IMR-90 (cell line): ENCODE data around the gene FZD4. TPM values are rescaled to one million over a fixed set of nuclear protein-coding genes. Genes with fewer than 3 reads are reported as not detected.
A peak's percentile ranks its signal among the peaks of the same experiment; 100 is the strongest.

Experiments
- ATAC-seq: fragments of 200-7000 bp; cut with Tn5 transposase; 2 replicates; pipeline ENCODE4 v1.9.1; 2020; ENCODE audit warnings: low read depth, mild to moderate bottlenecking, moderate library complexity
- BruUV-seq: library from RNA; stranded (reverse); fragments of 400-500 nt; replicated peaks from 2 replicates; lab custom pipeline; 2021; lab: Mats Ljungman, UMichigan
- CTCF ChIA-PET: fragments of 300-600 bp; formaldehyde crosslinking; extraction: SDS; loops from one replicate; lab custom pipeline; 2021; ENCODE audit warnings: antibody characterized with exemption; lab: Yijun Ruan, JAX
- POLR2A ChIA-PET: fragments of 300-600 bp; sonication (Branson Sonifier 250); formaldehyde crosslinking; loops from one replicate; lab custom pipeline; 2022; ENCODE audit warnings: antibody characterized with exemption; ENCODE audit not compliant: unreplicated experiment; lab: Charles Lee
- DNase-seq: peaks from one replicate; pipeline ENCODE4 v3.0.0; 2013
- H2AFZ ChIP-seq: replicated peaks from 2 replicates; pipeline ENCODE3; 2013; ENCODE audit warnings: low read length, mild to moderate bottlenecking; ENCODE audit not compliant: poor library complexity
- H2AK5ac ChIP-seq: 2 replicates; pipeline ENCODE4 v1.6.1; 2013; ENCODE audit warnings: low read depth, low read length, inconsistent platforms
- H2AK9ac ChIP-seq: replicated peaks from 2 replicates; pipeline ENCODE3; 2013; ENCODE audit warnings: mild to moderate bottlenecking, low read depth, low read length, moderate library complexity; ENCODE audit not compliant: poor library complexity
- H2BK120ac ChIP-seq: 2 replicates; pipeline ENCODE4 v1.6.1; 2013; ENCODE audit warnings: low read depth, low read length, inconsistent platforms
- H2BK15ac ChIP-seq: 3 replicates; pipeline ENCODE4 v1.6.1; 2013; ENCODE audit warnings: low read depth, low read length, inconsistent platforms
- H2BK20ac ChIP-seq: 2 replicates; pipeline ENCODE4 v1.6.1; 2013; ENCODE audit warnings: low read depth, mild to moderate bottlenecking, inconsistent platforms, low read length, moderate library complexity
- H2BK5ac ChIP-seq: 2 replicates; pipeline ENCODE4 v1.6.1; 2013; ENCODE audit warnings: mild to moderate bottlenecking, low read depth, low read length, inconsistent platforms; ENCODE audit not compliant: poor library complexity, severe bottlenecking
- H3K14ac ChIP-seq: replicated peaks from 2 replicates; pipeline ENCODE4 v1.6.1; 2013; ENCODE audit warnings: low read depth, low read length, inconsistent platforms
- H3K18ac ChIP-seq: 2 replicates; pipeline ENCODE4 v1.6.1; 2013; ENCODE audit warnings: low read depth, low read length, control low read depth
- H3K23ac ChIP-seq: 2 replicates; pipeline ENCODE4 v1.6.1; 2013; ENCODE audit warnings: low read depth, low read length, inconsistent platforms
- H3K27ac ChIP-seq: 2 replicates; pipeline ENCODE4 v1.5.1; 2013; ENCODE audit warnings: mild to moderate bottlenecking, control low read depth, low read length; ENCODE audit not compliant: insufficient read depth
- H3K27me3 ChIP-seq: 2 replicates; pipeline ENCODE4 v1.6.1; 2013; ENCODE audit warnings: low read length; ENCODE audit not compliant: control insufficient read depth, insufficient read depth
- H3K36me3 ChIP-seq: 2 replicates; pipeline ENCODE4 v1.6.1; 2013; ENCODE audit warnings: low read length, mixed read lengths; ENCODE audit not compliant: control insufficient read depth, insufficient read depth
- H3K4ac ChIP-seq: 2 replicates; pipeline ENCODE4 v1.6.1; 2013; ENCODE audit warnings: low read depth, low read length, inconsistent platforms
- H3K4me1 ChIP-seq: 2 replicates; pipeline ENCODE4 v1.6.1; 2013; ENCODE audit warnings: low read length, mixed read lengths; ENCODE audit not compliant: control insufficient read depth, insufficient read depth
- H3K4me2 ChIP-seq: 2 replicates; pipeline ENCODE4 v1.6.1; 2013; ENCODE audit warnings: low read depth, mild to moderate bottlenecking, control low read depth, low read length, moderate library complexity
- H3K4me3 ChIP-seq: 2 replicates; pipeline ENCODE4 v1.5.1; 2013; ENCODE audit warnings: low read depth, mild to moderate bottlenecking, control low read depth, low read length, moderate library complexity; ENCODE audit not compliant: insufficient read depth
- H3K56ac ChIP-seq: 2 replicates; pipeline ENCODE4 v1.6.1; 2013; ENCODE audit warnings: low read length, inconsistent platforms; ENCODE audit not compliant: insufficient read depth; ENCODE audit errors: extremely low read depth
- H3K79me1 ChIP-seq, 2 experiments: 2 replicates each; pipeline ENCODE4 v1.6.1; 2013; ENCODE audit warnings: low read length in 2 of 2, inconsistent platforms in 1 of 2, low read depth in 1 of 2
- H3K9ac ChIP-seq: 2 replicates; pipeline ENCODE4 v1.6.1; 2013; ENCODE audit warnings: low read depth, low read length, control low read depth
- H3K9me1 ChIP-seq: 2 replicates; pipeline ENCODE4 v1.6.1; 2013; ENCODE audit warnings: low read length, inconsistent platforms; ENCODE audit not compliant: insufficient read depth
- H3K9me3 ChIP-seq: 2 replicates; pipeline ENCODE4 v1.6.1; 2013; ENCODE audit warnings: low read length; ENCODE audit not compliant: control insufficient read depth, insufficient read depth
- H4K20me1 ChIP-seq: 2 replicates; pipeline ENCODE4 v1.6.1; 2013; ENCODE audit warnings: low read length, inconsistent platforms; ENCODE audit not compliant: insufficient read depth
- H4K5ac ChIP-seq: 2 replicates; pipeline ENCODE4 v1.6.1; 2013; ENCODE audit warnings: mild to moderate bottlenecking, low read depth, low read length, control low read depth
- H4K8ac ChIP-seq, 2 experiments: 2 replicates each; pipeline ENCODE4 v1.6.1; 2013; ENCODE audit warnings: low read depth in 2 of 2, low read length in 2 of 2, control low read depth in 1 of 2, inconsistent platforms in 1 of 2
- H4K91ac ChIP-seq: 2 replicates; pipeline ENCODE4 v1.6.1; 2013; ENCODE audit warnings: low read depth, low read length, inconsistent platforms; ENCODE audit not compliant: insufficient read depth
- CEBPB ChIP-seq: IDR thresholded peaks from 2 replicates; pipeline ENCODE4 v1.6.1; 2012; ENCODE audit warnings: low read depth, low read length, improper control_type of control experiment
- NFE2L2 ChIP-seq: fragments of 150-350 bp; IDR thresholded peaks from 2 replicates; pipeline ENCODE4 v1.6.1; 2016; ENCODE audit warnings: low read depth, mild to moderate bottlenecking, low read length
- WGBS, 2 experiments: methylation state at CpG; one replicate each; pipeline versions ENCODE4 v1.1.5 to v1.1.7; 2013; ENCODE audit warnings: missing lambda C conversion rate in 2 of 2; ENCODE audit not compliant: insufficient read length in 1 of 2; ENCODE audit errors: extremely low coverage in 2 of 2; 5-methylcytosine and 5-hydroxymethylcytosine counted together
- dilution Hi-C: fragments of 300-500 bp; cut with HindIII; formaldehyde crosslinking; loops from one replicate; pipeline ENCODE4 v1.14.3; 2018; ENCODE audit warnings: low sequenced_read_pairs; ENCODE audit not compliant: unreplicated experiment
- in situ Hi-C: fragments of 300-500 bp; cut with MboI; formaldehyde crosslinking; loops from 3 replicates; pipeline ENCODE4 v1.14.3; 2019; ENCODE audit warnings: low sequenced_read_pairs, inconsistent platforms, mixed read lengths
- intact Hi-C: fragments of 100-400 bp; cut with micrococcal nuclease; formaldehyde crosslinking; loops from 2 replicates; pipeline ENCODE4 v1.10.0; 2022
- polyA plus RNA-seq, 3 experiments: library from polyadenylated mRNA; depleted of rRNA; stranded (reverse); fragments of >200 nt; gene quantifications; 2 replicates each; pipeline ENCODE4 v1.2.3, GENCODE V29; 2012; ENCODE audit warnings: low replicate concordance in 1 of 3
- total RNA-seq: library from RNA; depleted of rRNA; stranded (reverse); fragments of >200 nt; gene quantifications from 2 replicates; pipeline ENCODE4 v1.2.3, GENCODE V29; 2012

The FZD4 gene
- total and polyA plus RNA-seq, 2 of the 4 experiments (the other 2 are of a cell fraction) = 3.7 to 7.7 TPM

GRCh38 chr11:86999859-87000753 is 44.9 kb upstream of the FZD4 start:
- Histone ChIP-seq H2BK15ac (no peak overlapping the region), H2BK120ac (no peak overlapping the region), H3K27ac (no peak overlapping the region), H3K27me3 (no peaks in the 10 kb centered on the region; the same call in 1 of the 2 replicates), H4K8ac (no peak overlapping the region), H3K79me1 (no peaks in the 10 kb centered on the region), H2AK5ac (no peak overlapping the region), H3K4me3 (no peak overlapping the region), H4K5ac (no peak overlapping the region), H3K23ac (no peak overlapping the region), H3K9me3 (no peaks in the 10 kb centered on the region), H2BK5ac (no peak overlapping the region), H2BK20ac (no peak overlapping the region), H3K4ac (no peak overlapping the region), H2AFZ (no peak overlapping the region), H3K9me1 (no peaks in the 10 kb centered on the region), H3K9ac (no peak overlapping the region), H3K4me1 (peaks cover 2% of the 10 kb centered on the region; the same call in 1 of the 2 replicates), H3K56ac (no peak overlapping the region), H3K4me2 (no peak overlapping the region), H3K18ac (no peak overlapping the region), H2AK9ac (no peak overlapping the region), H4K20me1 (no peaks in the 10 kb centered on the region), H3K36me3 (no peaks in the 10 kb centered on the region), H4K91ac (no peak overlapping the region), H3K14ac (no peak overlapping the region)
- intact Hi-C loops = no loop called here
- WGBS, 2 experiments = 70% methylated on average over 2 of the region's 5 CpGs; no CpG with 5 or more reads in 1 of the 2 experiments
- ChIA-PET POLR2A (no interaction called here), CTCF (no interaction called here)
- in situ Hi-C loops = no loop called here
- TF ChIP-seq NFE2L2 (no peak), CEBPB (no peak)
- dilution Hi-C loops = no loop called here
- DNase-seq (peak; percentile 10), ATAC-seq (peak; percentile 76)
- BruUV-seq = no TSS peak
